Left cardiac atrium (tissue), 4 donors: ENCODE results near the gene NRSN2. TPM values are rescaled to one million over a fixed set of nuclear protein-coding genes. Genes with fewer than 3 reads are reported as not detected.
"Not testable (repeated sequence)": the region's sequence is repeated elsewhere in the genome, so short reads cannot be mapped to it uniquely, and the experiment has no call there.

Experiments
- ATAC-seq, 2 donors: fragments of 200-7000 bp; cut with Tn5 transposase; one replicate each; pipeline ENCODE4 v1.9.1; 2020; ENCODE audit warnings: mild to moderate bottlenecking in 2 of 2, moderate library complexity in 2 of 2
- DNase-seq: peaks from one replicate; pipeline ENCODE4 v3.0.0-alpha.2; 2020
- intact Hi-C, 2 donors: fragments of 100-400 bp; cut with DNase I; formaldehyde crosslinking; loops; one replicate each; pipeline versions ENCODE4 v1.14.1 to v1.15.1; 2022 to 2023
- total RNA-seq, 2 donors: library from RNA; stranded (reverse); fragmentation: NEBNext Ultra II Directional; extraction: Animal tissue kit (Norgen Biotek cat#: 25700); gene quantifications; one replicate each; pipeline ENCODE4 v1.2.1, GENCODE V29; 2021
- donor health status: DM: no; HTN: yes; CAD: no.
- donor health status: DM: no; HTN: yes; CAD: no; lungs with severe emphysema.
- donor health status: DM: yes; HTN: yes; CAD: no.
- donor health status: Dilated cardiomyopathy.

The NRSN2 gene
- total RNA-seq, 2 donors from 2014 or later, result 20.6 to 34.9 TPM

DNA sequence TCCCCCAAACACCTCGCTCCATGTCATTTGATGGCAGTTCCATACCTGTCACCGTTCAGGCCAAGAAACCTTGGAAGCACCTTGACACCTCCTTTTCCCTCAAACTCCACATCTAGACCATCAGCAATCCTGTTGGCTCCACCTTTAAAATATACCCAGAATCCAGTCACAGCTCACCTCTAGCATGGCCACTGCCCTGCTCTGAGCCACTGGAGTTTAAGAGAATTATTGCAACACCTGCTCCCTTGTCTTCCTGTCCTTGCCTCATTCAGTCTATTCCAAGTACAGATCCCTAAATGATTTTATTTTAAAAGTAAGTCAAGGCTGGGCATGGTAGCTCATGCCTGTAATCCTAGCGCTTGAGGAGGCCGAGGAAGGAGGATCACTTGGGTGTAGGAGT lies 22.0 kb downstream of the NRSN2 start:
- DNase-seq, result no peak
- intact Hi-C loops, result no loop called here

DNA sequence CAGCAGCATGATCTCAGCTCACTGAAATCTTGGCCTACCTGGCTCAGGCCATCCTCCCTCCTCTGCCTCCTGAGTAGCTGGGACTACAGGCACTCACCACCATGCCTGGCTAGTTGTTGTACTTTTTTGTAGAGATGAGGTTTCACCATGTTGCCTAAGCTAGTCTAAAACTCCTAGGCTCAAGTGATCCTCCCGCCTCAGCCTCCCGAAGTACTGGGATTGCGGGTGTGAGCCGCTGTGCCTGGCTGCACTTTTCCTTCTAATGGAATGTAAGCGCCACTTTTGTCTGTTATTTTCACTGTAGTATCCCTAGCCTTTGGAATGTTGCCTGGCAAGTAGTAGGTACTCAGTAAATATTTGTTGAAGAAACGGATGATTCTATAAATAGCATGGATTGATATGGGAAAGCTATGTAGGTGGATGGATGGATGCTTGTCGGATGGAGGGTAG lies 23.3 kb downstream of the NRSN2 start:
- ATAC-seq (no peak), DNase-seq (no peak)
- intact Hi-C loops, result no loop called here

More for the DNA sequence above, 22.0 kb downstream of the NRSN2 start:
- no peak for ATAC-seq

DNA sequence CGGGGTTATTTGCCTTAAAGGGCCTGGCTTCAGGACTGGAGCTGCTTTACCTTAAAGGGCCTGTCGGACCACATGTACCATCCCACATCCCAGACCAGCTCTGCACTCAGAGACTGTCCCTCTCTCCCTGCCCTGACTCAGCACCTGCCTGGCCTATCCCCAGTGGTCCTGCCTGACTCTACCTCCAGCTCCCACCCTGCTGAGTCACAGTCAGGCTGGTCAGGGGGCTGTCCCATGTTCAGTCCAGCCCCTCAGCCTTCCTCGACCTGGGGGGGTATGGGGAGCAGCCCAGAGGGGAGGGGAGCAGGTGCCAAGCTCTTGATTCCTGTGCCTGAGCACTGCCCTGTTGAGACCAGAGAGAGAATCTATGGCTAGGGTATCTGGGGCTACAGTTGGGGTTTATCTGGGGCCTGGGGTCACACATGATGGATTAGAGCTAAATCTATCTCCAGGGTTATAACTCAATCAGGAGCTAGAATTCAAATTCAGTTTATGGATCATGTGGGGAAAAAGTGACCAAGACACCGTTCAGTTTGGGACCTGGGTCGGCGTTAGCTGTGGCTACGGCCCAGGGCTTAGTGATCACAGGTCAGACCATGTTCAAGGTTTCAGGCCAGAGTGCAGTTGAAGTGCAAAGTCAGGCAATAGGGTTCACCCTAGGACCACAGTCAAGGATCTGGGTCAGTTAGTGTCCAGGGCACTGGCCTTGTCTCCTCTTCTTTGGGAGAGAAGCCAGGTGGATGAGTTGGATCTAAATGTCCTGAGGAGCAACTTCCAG lies 24.3 kb downstream of the NRSN2 start:
- ATAC-seq, result peak in 1 of 2 donors; percentile 14
- intact Hi-C loops, result no loop called here

DNA sequence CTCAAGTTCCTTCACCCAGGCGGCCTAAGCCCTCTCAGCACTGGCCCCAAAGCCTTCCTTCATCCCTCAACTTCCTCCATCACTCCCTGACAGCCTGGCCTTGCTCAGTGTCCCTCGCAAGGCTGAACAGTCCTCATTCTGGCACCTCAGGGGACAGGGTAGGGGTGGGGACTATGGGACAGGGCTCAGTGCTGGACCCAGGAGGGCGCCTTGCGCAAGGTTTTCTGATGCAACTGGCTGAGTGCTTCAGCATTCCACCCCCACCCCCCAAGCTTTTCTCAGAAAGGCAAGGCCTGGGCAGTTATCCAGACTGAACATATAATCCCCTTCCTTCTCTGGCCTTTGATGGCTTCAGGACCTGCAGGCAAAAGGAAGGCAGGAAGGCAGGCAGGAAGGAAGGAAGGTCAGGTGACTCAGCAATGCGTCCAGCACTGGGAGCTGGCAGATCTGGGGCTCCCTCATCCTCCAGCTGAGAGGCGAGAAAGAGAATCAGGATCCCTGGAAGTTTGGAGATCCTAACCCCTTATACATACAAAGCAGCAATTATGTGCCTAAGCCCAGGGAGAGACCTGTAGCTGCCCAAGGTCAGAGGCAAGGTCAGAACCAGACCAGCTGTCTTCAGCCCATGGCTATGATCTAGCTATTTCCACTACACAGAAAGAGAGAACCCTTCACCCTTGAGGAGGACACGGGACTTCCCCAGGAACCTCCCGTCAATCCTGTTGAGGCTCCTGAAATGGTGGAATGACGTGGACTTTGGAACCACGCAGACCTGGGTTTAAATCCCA lies 25.0 kb downstream of the NRSN2 start:
- intact Hi-C loops, result no loop called here
- ATAC-seq (peak; percentile 74 to 93), DNase-seq (peak; percentile 84)

More for the DNA sequence above, 24.3 kb downstream of the NRSN2 start:
- no peak for DNase-seq

DNA sequence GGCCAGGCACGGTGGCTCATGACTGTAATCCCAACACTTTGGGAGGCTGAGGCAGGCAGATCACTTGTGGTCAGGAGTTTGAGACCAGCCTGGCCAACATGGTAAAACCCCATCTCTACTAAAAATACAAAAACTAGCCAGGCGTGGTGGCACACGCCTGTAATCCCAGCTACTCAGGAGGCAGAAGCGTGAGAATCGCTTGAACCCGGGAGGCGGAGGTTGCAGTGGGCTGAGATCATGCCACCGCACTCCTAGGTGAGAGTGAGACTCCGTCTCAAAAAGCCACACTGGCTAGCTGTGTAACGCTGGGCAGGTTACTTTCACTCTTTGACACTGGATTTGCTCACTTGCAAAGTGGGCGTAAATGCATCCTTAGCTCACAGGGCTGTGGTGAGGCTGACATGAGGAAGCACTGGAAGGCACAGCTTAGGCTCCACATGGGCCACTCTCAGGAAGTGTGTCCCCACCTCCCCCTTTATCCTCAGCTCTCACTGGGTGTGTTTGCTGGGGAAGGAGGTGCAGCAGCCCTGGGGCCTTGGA lies 25.7 kb downstream of the NRSN2 start:
- intact Hi-C loops, DNase-seq: not testable (repeated sequence)
- ATAC-seq, result peak in 1 of 2 donors; percentile 7

DNA sequence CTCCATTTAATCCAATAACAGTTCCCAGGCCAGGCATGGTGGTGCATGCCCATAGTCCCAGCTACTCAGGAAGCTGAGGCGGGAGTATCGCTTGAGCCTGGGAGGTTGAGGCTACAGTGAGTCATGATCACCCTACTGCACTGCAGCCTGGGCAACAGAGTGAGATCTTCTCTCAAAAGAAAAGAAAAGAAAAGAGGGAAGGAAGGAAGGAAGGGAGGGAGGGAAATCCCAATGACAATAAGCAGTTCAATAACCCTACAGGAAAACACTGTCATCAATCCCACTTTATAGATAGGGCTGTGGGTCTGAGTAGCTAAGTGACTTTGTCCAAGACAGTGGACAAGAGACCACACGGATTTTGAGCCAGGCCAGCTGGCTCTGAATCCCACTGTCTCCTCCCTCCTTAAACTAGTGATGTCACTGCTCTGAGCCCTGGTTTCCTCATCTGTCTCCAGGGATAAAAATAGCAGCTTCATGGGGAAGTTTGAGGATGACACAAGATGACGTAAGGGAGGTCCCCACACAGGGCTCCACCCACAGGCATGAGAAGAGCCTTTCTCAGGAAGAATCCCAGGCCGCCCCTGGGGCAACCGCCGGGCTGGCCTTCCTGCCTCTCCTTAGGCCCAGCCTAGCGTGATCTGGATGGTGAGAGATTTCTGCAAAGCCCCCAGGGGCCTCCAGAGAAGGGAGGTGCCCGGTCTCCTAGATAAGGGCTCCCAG lies 26.4 kb downstream of the NRSN2 start:
- intact Hi-C loops, result no loop called here
- ATAC-seq (peak; percentile 40 to 63), DNase-seq (no peak)

DNA sequence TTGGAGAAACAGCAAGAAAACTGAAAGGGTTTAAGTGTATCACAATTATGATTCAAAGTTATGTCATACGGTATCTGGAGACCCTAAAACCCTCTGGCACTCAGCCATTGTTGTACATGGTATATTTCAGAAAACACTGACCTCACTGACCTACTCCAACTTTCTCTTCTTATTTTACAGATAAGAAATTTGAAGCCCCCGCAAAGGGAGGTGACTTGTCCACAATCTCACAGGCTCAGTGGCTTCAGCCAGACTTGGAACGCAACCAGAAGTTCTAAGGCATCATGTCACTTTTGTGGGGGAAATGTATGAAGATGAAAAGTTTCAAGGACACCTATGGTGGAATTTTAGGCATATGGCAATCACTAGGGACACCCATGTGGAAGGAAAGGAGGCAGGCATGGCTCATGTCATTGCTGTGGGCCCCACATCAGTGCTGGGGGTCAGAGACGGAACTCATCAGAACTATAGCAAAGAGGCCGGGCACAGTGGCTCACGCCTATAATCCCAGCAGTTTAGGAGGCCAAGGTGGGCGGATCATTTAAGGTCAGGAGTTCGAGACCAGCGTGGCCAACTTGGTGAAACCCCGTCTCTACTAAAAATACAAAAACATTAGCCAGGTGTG lies 28.5 kb downstream of the NRSN2 start:
- ATAC-seq, result no peak
- no peak for DNase-seq
- intact Hi-C loops, result no loop called here

DNA sequence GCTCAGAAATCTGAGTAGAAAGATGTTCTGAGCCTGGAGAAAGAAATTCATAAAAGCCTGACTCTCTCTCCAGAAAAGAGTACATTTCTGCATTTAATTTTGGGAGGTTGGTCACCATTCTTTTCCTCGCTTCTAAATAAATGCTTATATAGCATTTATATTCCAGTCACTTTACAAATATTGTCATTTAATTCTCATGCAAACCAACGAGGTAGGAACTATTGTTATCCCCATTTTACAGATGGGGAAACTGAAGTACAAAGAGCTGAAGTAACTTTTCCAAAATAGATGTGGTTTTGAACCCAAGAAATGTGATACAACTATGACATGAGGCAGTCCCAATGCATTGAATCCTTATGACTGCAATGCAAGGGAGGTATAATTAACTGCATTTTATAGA lies 29.2 kb downstream of the NRSN2 start:
- DNase-seq, result no peak
- no peak for ATAC-seq
- intact Hi-C loops, result no loop called here

DNA sequence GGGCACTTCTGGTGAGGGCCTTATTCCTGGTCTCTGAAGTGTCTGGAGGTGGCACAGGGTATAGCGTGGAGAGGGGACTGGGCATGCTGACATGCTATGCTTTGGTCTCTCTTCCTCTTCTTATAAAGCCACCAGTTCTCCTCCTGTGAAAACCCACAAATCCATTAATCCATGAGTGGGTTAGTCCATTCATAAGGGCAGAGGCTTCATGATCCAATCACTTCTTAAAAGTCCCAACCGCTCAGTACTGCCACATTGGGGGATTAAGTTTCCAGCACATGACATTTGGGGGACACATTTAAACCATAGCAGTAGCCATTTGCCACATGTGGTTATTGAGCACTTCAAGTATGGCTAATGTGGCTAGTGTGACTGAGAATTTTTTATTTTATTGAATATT lies 29.8 kb downstream of the NRSN2 start:
- DNase-seq (no peak), ATAC-seq (no peak)
- intact Hi-C loops, result no loop called here

DNA sequence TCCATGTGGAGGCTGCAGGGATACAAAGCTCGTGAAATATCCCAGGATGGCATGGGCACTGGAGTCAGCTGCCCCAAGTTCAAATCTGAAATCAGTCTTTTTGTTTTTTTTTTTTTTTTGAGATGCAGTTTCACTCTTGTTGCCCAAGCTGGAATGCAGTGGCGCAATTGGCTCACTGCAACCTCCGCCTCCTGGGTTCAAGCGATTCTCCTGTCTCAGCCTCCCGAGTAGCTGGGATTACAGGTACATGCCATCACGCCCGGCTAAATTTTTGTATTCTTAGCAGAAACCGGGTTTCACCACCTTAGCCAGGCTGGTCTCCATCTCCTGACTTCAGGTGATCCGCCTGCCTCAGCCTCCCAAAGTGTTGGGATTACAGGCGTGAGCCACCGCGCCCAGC lies 30.7 kb downstream of the NRSN2 start:
- DNase-seq, intact Hi-C loops: not testable (repeated sequence)

DNA sequence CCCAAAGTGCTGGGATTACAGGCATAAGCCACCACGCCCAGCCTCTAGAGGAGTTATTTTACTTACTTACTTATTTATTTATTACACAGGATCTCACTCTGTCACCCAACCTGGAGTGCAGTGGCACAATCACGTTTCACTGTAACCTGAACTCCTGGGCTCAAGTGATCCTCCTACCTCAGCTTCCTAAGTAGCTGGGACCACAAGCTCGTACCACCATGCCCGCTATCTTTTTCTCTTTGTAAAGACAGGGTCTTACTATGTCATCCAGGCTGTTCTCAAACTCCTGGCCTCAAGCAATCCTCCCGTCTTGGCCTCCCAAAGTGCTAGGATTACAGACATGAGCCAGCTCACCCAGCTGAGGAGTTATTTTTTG lies 32.0 kb downstream of the NRSN2 start:
- no peak for ATAC-seq
- no peak for DNase-seq
- intact Hi-C loops, result no loop called here

More for the DNA sequence above, 30.7 kb downstream of the NRSN2 start:
- not testable (repeated sequence) for ATAC-seq

DNA sequence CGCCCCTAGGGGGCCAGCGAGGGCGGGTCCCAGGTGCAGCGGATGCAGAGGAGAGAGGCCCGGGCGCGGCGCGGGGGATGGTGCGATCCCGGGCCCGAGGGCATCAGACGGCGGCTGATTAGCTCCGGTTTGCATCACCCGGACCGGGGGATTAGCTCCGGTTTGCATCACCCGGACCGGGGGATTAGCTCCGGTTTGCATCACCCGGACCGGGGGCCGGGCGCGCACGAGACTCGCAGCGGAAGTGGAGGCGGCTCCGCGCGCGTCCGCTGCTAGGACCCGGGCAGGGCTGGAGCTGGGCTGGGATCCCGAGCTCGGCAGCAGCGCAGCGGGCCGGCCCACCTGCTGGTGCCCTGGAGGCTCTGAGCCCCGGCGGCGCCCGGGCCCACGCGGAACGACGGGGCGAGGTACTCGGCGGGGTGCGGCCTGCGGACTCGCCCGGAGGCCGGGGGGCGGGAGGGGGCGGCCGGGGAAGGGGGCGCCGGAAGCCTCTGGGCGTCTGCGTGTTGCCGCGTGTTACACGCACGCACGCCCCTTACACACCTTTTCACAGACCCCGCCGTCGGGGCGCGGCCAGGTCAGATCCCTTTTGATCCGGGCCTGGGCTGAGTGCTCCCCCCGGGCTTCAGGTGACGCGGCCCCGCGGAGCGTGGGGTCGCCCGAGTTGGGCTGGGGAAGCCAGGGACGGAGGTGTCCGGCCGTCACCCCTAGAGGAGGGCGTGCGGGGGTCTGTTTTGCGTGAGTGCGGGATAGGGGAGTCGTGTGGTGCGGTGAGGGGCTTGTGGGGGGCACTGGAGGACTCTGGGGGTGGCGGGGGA lies 34.1 kb downstream of the NRSN2 start:
- intact Hi-C loops, result no loop called here
- ATAC-seq (peak; percentile 79 to 83), DNase-seq (peak; percentile 72)

DNA sequence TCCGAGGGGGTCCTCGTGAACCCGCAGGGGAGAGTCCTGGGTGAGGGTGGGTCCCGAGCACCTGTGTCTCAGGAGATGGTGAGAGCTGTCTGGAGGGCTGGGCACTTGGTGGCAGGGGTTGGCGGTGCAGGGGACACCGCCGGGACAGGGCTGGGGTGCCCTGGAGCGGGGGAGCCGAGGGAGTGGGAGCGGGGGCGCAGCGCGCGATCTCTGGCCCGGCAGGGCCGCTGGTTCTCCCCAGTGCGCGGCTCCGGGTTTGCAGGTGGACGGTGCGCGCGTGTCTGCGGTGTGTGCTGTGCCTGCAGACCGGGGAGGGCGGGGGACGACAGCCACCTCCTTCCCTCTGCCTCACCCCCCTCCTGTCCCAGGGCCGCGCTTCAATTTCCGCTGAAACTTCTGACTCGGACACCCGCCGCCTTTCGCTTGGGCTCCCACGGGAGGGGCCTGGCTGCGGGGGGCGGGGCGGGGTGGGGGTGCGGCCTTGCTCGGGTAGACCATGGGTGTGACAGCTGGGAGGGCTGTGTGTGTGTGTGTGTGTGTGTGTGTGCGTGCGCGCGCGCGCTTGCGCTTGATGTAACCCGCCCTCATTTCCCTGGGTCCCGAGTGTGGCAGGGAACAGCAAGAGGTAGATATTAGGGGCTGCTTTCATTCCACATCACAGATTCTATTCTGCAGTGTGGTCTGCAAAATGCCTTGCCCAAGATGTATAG lies 34.8 kb downstream of the NRSN2 start:
- intact Hi-C loops, result no loop called here
- DNase-seq (peak; percentile 69), ATAC-seq (peak; percentile 83 to 88)

DNA sequence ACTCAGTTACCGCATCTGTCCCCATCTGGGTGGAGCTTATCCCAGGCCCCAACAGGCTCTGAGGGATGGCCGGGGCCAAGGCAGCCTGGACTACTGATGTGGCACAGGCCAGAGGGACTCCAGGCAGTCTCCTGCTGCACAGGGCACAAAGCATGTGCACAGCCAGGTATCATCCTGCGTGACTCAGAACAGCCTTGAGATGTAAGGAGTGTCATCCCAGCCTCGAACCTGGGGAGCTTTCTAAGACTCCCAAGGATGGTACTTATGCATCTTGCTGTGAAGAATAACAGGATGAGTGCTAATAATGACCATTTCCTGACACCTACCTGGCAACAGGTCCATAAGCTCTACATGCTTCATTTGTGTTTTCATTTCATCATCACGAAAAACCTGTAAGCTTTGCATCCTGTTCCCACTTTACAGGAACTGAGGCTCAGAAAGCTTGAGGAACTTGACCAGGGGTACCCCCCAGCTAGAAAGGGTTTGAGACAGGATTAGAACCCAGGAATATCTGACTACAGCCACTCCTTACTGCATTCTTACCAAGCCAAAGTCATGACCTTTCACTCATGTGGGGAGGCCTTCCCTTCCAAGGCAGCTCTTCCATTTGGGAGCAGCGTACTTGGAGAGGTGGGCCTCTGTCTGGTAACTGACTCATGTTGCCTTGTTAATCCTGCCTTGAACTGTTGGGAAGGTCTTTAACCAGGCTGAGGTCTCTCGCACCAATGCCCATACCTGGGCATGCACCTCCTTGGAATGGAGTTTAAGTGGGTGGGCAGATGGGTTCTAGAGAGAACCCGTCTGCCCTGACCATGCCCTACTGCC lies 35.6 kb downstream of the NRSN2 start:
- intact Hi-C loops, result no loop called here
- no peak for DNase-seq
- ATAC-seq, result peak in 1 of 2 donors; percentile 10

DNA sequence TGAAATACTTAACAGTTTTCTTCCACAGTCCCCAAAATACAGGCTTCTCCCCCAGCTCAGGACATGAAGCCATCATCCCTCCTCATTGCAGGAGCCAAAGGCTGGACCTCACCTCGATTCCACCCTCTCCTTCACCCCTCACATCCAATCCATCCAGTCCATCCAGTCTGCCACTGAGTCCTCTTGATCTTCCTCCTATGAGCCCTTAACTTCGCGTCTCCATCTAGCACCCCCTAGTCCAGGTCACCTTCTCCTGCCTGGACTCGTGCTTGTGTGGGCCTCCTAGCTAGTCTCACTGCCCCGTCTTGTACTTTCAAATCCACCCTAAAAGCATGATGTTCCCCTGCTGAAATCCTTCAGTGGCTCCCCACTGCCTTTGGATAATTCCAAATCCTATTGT lies 37.0 kb downstream of the NRSN2 start:
- DNase-seq (no peak), ATAC-seq (no peak)
- intact Hi-C loops, result no loop called here

DNA sequence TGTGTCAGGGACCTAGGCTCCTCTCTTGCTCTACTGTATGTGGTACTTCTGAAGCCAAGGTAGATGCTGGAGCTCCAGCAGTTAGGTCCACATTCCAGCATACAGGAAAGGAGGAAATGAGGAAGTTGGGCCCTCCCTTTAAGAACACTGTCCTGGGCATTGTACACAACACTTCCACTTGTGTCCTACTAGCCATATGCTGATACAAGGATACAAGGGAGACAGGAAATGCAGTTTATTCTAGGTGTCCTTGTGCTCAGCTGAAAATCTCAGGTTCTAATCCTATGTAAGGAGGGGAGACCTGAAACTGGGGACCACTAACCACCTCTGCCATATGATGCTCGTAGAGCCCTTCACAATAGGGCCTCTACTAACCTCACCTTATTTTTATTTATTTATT lies 37.8 kb downstream of the NRSN2 start:
- ATAC-seq, result no peak
- no peak for DNase-seq
- intact Hi-C loops, result no loop called here

DNA sequence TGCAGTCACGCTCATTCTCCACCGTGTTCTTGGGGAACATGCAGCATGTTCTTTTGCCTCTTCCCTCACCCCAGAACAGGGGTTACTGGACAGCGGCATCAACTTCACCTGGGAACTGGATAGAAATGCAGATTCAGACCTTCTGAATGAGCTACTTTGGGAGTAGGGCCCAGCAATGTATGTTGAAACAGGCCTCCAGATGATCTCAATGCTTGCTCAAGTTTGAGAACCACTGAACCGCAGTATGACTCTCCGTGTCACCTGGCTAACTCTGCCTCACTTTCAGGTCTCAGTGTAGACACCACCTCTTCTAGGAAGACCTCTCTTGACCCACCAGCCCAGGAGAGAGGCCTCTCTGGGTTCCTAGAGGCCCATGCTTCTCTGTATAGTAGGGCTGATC lies 38.5 kb downstream of the NRSN2 start:
- DNase-seq (no peak), ATAC-seq (no peak)
- intact Hi-C loops, result no loop called here
